WERI-Rb-1 (cell line): ENCODE measurements around the gene NAA20.

ENCODE experiments used
- DNase-seq: peaks from one replicate; pipeline ENCODE4 v3.0.0-alpha.2; 2020
- H3K27ac ChIP-seq: fragments of 250-450 bp; sonication (Bioruptor Pico); 2 replicates; pipeline ENCODE4 v1.5.1; 2020; ENCODE audit warnings: mild to moderate bottlenecking, moderate library complexity
- H3K27me3 ChIP-seq: fragments of 250-450 bp; sonication (Bioruptor Pico); 2 replicates; pipeline ENCODE4 v1.5.1; 2021; ENCODE audit warnings: mild to moderate bottlenecking, low read depth, moderate library complexity; ENCODE audit not compliant: insufficient read depth, severe bottlenecking
- H3K36me3 ChIP-seq: fragments of 250-450 bp; sonication (Bioruptor Pico); 2 replicates; pipeline ENCODE4 v1.5.1; 2020; ENCODE audit warnings: mild to moderate bottlenecking, moderate library complexity
- H3K4me3 ChIP-seq: 2 replicates; pipeline ENCODE4 v1.5.1; 2011; ENCODE audit warnings: low read depth, mild to moderate bottlenecking, control low read depth, low read length
- H3K9me3 ChIP-seq: fragments of 250-450 bp; sonication (Bioruptor Pico); 2 replicates; pipeline ENCODE4 v1.5.1; 2021; ENCODE audit warnings: mild to moderate bottlenecking, moderate library complexity; ENCODE audit not compliant: severe bottlenecking
- TF ChIP-seq, protein P1 (sequence below): IDR thresholded peaks from 2 replicates; pipeline ENCODE4 v1.5.1; 2011; ENCODE audit warnings: low read depth, mild to moderate bottlenecking, control low read depth, inconsistent platforms, low read length

NAA20 gene

DNA sequence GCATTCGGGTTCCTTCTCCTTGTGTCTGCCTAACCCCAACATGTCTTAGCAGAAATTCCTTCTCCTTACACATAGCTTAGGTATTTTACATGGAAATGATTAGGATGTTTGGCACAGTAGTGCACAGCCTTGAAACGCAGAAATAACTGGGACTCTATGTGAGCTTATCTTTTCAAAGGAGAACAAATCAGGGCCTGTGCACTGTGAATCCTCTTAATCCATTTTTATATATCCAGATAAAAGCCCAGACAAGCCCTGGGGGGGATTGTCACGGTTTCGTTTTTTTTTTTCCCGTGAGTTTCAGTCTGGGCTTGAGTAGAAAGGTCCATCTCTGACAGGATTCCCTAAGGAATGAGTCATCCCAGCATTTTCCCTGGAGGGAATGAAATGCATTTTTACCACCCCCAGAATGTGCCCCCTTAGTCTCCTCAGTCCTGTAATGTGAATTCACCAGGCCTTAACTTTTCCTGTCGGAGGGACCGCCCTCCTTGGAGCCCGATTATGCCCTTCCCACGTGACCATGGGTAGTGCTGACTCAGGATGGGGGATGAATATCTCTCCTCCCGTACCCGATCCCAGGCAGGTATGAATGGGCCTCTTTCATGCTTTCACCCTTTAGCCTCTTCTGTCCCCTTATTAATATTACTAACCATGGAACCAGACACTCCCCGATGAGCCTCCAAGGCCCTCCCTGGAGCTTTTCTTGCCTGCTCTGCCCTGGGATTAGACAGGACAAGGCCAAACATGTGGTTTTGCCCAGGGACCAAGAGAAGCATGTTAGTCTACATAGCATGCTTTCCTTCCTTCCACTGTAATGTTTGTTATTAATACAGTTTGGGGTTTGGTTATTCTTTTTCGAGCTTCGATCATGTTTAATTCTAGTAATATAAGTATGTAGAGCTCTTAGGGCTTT is 23.9 kb upstream of the NAA20 start:
- DNase-seq = no peak
- Histone ChIP-seq H3K9me3 (no peaks in the 10 kb centered on the region), H3K27ac (no peak overlapping the region), H3K36me3 (no peaks in the 10 kb centered on the region), H3K4me3 (no peak overlapping the region), H3K27me3 (no peaks in the 10 kb centered on the region)
- TF ChIP-seq, protein P1, sequence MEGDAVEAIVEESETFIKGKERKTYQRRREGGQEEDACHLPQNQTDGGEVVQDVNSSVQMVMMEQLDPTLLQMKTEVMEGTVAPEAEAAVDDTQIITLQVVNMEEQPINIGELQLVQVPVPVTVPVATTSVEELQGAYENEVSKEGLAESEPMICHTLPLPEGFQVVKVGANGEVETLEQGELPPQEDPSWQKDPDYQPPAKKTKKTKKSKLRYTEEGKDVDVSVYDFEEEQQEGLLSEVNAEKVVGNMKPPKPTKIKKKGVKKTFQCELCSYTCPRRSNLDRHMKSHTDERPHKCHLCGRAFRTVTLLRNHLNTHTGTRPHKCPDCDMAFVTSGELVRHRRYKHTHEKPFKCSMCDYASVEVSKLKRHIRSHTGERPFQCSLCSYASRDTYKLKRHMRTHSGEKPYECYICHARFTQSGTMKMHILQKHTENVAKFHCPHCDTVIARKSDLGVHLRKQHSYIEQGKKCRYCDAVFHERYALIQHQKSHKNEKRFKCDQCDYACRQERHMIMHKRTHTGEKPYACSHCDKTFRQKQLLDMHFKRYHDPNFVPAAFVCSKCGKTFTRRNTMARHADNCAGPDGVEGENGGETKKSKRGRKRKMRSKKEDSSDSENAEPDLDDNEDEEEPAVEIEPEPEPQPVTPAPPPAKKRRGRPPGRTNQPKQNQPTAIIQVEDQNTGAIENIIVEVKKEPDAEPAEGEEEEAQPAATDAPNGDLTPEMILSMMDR = no peak

DNA sequence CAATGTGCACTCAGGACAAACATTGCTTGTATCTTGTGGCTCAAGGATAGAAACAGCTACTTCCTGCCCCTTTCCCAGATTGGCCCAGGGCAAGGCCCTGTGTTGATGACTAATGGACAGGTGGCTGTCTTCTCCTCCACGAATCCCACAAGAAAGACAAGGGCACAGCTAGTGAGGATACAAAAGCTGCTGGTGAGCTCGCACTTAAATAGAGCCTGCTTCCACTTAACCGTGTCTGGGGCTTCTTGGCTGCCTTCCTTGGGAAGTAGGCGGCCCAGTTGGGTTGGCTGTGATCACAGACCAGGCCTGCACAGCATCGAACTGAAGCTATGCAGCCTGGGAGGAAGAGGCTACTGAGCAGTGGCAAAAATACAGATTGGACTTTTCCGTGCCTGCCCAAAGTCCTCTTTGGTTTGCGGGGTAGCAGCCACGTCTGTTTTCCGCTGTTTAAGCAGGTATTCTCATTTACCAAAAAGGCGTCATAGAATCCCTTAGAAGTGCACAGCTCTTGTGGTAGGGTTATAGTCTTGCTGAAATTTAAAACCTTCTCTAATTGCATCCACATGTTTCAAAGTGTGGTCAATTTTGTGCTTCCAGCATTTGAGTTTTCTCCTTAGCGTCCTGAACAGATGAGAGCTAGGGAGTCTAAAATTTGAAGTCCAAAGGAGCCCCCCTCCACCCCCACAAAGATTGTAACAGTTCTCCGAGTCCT is 23.0 kb upstream of the NAA20 start:
- DNase-seq = no peak
- Histone ChIP-seq H3K27ac (no peak overlapping the region), H3K36me3 (no peaks in the 10 kb centered on the region), H3K4me3 (no peak overlapping the region), H3K9me3 (no peaks in the 10 kb centered on the region), H3K27me3 (no peaks in the 10 kb centered on the region)
- TF ChIP-seq, protein P1 = no peak

DNA sequence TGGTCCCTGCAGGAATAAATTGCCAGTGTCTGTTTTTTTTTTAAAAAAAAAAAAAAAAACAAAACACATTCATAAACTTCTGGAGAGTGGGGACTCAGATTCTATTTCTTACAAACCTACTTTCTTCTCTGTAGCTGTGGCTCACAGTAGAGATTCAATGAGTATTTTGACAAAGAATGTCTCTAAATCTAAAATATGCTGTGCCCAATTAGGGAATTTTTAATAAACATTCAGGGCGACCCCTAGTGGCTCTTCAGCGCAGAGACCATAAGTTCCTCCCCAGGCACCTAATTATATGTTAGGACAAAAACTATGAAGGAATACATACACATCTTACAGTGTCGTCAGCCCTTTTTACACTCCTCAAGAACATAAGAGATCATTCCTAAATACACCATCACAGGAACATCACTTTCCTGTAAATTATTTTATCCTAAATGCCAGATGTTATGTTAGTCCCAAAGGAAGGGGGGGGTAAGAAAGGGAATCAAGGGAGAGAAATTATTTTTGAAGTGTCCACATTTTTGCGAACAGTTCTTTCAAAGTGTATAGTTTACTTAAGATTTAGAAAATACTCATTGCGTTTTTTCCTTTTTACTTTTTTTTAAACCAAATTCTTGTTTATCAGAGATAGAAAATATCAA is 21.8 kb upstream of the NAA20 start:
- DNase-seq = no peak
- no peaks in the 10 kb centered on the region for H3K9me3 ChIP-seq
- H3K4me3 ChIP-seq = no peak overlapping the region
- H3K36me3 ChIP-seq = no peaks in the 10 kb centered on the region
- TF ChIP-seq, protein P1 = peak; percentile 56
- H3K27ac ChIP-seq = no peak overlapping the region
- no peaks in the 10 kb centered on the region for H3K27me3 ChIP-seq

- TF ChIP-seq, protein P1 = no peak
- Histone ChIP-seq H3K27ac (no peak overlapping the region), H3K4me3 (no peak overlapping the region), H3K27me3 (no peaks in the 10 kb centered on the region), H3K9me3 (no peaks in the 10 kb centered on the region), H3K36me3 (no peaks in the 10 kb centered on the region)
- no peak for DNase-seq
Measured at GRCh38 chr20:19996222-19996621, 20.9 kb upstream of the NAA20 start.

- no peak for DNase-seq
- H3K4me3 ChIP-seq = no peak overlapping the region
- H3K9me3 ChIP-seq = no peaks in the 10 kb centered on the region
- H3K36me3 ChIP-seq = no peaks in the 10 kb centered on the region
- TF ChIP-seq, protein P1 = no peak
- no peak overlapping the region for H3K27ac ChIP-seq
- H3K27me3 ChIP-seq = no peaks in the 10 kb centered on the region
Measured at GRCh38 chr20:19996917-19997316, 20.2 kb upstream of the NAA20 start.
